K562 (cell line): ENCODE results near the gene EIPR1. TPM values are rescaled to one million over a fixed set of nuclear protein-coding genes. Genes with fewer than 3 reads are reported as not detected.
A peak's percentile ranks its signal among the peaks of the same experiment; 100 is the strongest.

Source experiments
- ATAC-seq: fragments of 200-7000 bp; cut with Tn5 transposase; 3 replicates; pipeline ENCODE4 v1.9.1; 2020; ENCODE audit warnings: moderate library complexity
- Bru-seq: library from RNA; stranded (reverse); fragments of 400-500 nt; gene quantifications from one replicate; lab custom pipeline; 2021; lab: Mats Ljungman, UMichigan
- BruChase-seq, 2 experiments: library from RNA; stranded (reverse); fragments of 400-500 nt; gene quantifications; one replicate each; lab custom pipeline; 2021; lab: Mats Ljungman, UMichigan
- BruUV-seq: library from RNA; stranded (reverse); fragments of 400-500 nt; replicated peaks from 2 replicates; lab custom pipeline; 2021; lab: Mats Ljungman, UMichigan
- CTCF ChIA-PET: fragments of 300-600 bp; formaldehyde crosslinking; extraction: SDS; loops from one replicate; lab custom pipeline; 2021; ENCODE audit warnings: low intra/inter-chr PET ratio; lab: Yijun Ruan, JAX
- POLR2A ChIA-PET: fragments of 300-600, 350-650 bp; sonication (Branson Sonifier 250); formaldehyde crosslinking; extraction: SDS; loops from one replicate; lab custom pipeline; 2021; ENCODE audit warnings: antibody characterized with exemption, inconsistent platforms; lab: Yijun Ruan, JAX
- DNase-seq, 4 experiments: peaks; one replicate each; pipeline versions ENCODE4 v3.0.0 to v3.0.0-alpha.2; 2011 to 2018; ENCODE audit warnings: low spot score in 3 of 4, mixed read lengths in 3 of 4; ENCODE audit errors: extremely low read depth in 1 of 4
- FAIRE-seq: peaks from 2 replicates; lab custom pipeline; 2011; peaks lifted over from hg19 to GRCh38; lab: Jason Lieb, UNC
- H2AFZ ChIP-seq: 2 replicates; pipeline ENCODE4 v1.6.0; 2011; ENCODE audit warnings: low read depth, low read length, control low read depth, inconsistent platforms
- H3K27ac ChIP-seq: fragments of 200-600 bp; 3 replicates; pipeline ENCODE4 v1.8.0; 2011; ENCODE audit warnings: low read depth, mild to moderate bottlenecking, control low read depth, inconsistent platforms, low read length, moderate library complexity, mixed read lengths; ENCODE audit errors: extremely low read depth
- H3K27me3 ChIP-seq, 2 experiments: fragments of 300-600 bp in 1 of 2; 2 replicates in 1 of 2; 3 replicates in 1 of 2; pipeline versions ENCODE4 v1.6.0 to v1.8.0; 2011; ENCODE audit warnings: inconsistent platforms in 2 of 2, low read length in 2 of 2, mild to moderate bottlenecking in 1 of 2, mixed read lengths in 1 of 2, moderate library complexity in 1 of 2; ENCODE audit not compliant: control insufficient read depth in 2 of 2, insufficient read depth in 2 of 2
- H3K36me3 ChIP-seq: fragments of 300-600 bp; 3 replicates; pipeline ENCODE4 v1.8.0; 2011; ENCODE audit warnings: mild to moderate bottlenecking, low read length, inconsistent platforms; ENCODE audit not compliant: control insufficient read depth, insufficient read depth
- H3K4me1 ChIP-seq, 2 experiments: fragments of 200-600 bp in 1 of 2; replicated peaks in 1 of 2; 2 replicates in 1 of 2; 3 replicates in 1 of 2; pipeline versions ENCODE4 v1.5.1 to v1.8.0; 2011; ENCODE audit warnings: inconsistent platforms in 2 of 2, low read length in 2 of 2, mild to moderate bottlenecking in 1 of 2, mixed read lengths in 1 of 2, moderate library complexity in 1 of 2; ENCODE audit not compliant: control insufficient read depth in 2 of 2, insufficient read depth in 2 of 2
- H3K4me2 ChIP-seq: 2 replicates; pipeline ENCODE4 v1.6.1; 2011; ENCODE audit warnings: low read length, control low read depth, inconsistent platforms, mixed read lengths; ENCODE audit not compliant: insufficient read depth
- H3K4me3 ChIP-seq: fragments of 200-600 bp; sonication (generic), shearing (Covaris generic); 2 replicates; pipeline ENCODE4 v1.5.1; 2016; ENCODE audit warnings: control low read depth, inconsistent platforms
- H3K79me2 ChIP-seq: fragments of 200-600 bp; 3 replicates; pipeline ENCODE4 v1.8.0; 2011; ENCODE audit warnings: low read length, inconsistent platforms; ENCODE audit not compliant: control insufficient read depth, insufficient read depth
- H3K9ac ChIP-seq, 2 experiments: 2 replicates each; pipeline versions ENCODE4 v1.6.0 to v1.6.1; 2011; ENCODE audit warnings: low read depth in 2 of 2, low read length in 2 of 2, control low read depth in 1 of 2, inconsistent platforms in 1 of 2, mild to moderate bottlenecking in 1 of 2, mixed read lengths in 1 of 2; ENCODE audit not compliant: insufficient read depth in 1 of 2
- H3K9me1 ChIP-seq: one replicate; pipeline ENCODE4 v1.6.0; 2011; ENCODE audit warnings: inconsistent platforms, mild to moderate bottlenecking, low read length, moderate library complexity; ENCODE audit not compliant: control insufficient read depth, insufficient read depth
- H3K9me3 ChIP-seq: replicated peaks from 2 replicates; pipeline ENCODE4 v1.5.1; 2011; ENCODE audit warnings: low read depth, low read length, inconsistent platforms; ENCODE audit not compliant: control insufficient read depth, insufficient read depth
- H4K20me1 ChIP-seq: replicated peaks from 2 replicates; pipeline ENCODE4 v1.6.1; 2011; ENCODE audit warnings: low read length, inconsistent platforms, mixed read lengths; ENCODE audit not compliant: control insufficient read depth, insufficient read depth
- ARID1B ChIP-seq: fragments of 450-650 bp; IDR thresholded peaks from 2 replicates; pipeline ENCODE4 v1.6.1; 2016; ENCODE audit warnings: antibody characterized with exemption, mild to moderate bottlenecking, inconsistent platforms
- DPF2 ChIP-seq: fragments of 450-650 bp; IDR thresholded peaks from 2 replicates; pipeline ENCODE4 v1.6.1; 2016
- U2AF1 ChIP-seq: fragments of 200-400 bp; formaldehyde crosslinking; optimal IDR thresholded peaks from 2 replicates; pipeline ENCODE3; 2017; ENCODE audit warnings: mild to moderate bottlenecking, low read depth, low read length, moderate library complexity
- ZNF140 ChIP-seq: fragments of 250-450 bp; sonication (Bioruptor Pico); IDR thresholded peaks from 2 replicates; pipeline ENCODE4 v1.8.0; 2021; ENCODE audit warnings: moderate library complexity, mild to moderate bottlenecking, inconsistent platforms
- ZNF518B ChIP-seq: fragments of 250-450 bp; sonication (Bioruptor Pico); IDR thresholded peaks from 2 replicates; pipeline ENCODE4 v1.5.0; 2021; ENCODE audit warnings: mild to moderate bottlenecking, moderate library complexity
- ZNF589 ChIP-seq: fragments of 200-800 bp; sonication (Bioruptor generic); IDR thresholded peaks from 2 replicates; pipeline ENCODE4 v1.6.1; 2016; ENCODE audit warnings: low read depth, missing genetic modification characterization, missing compliant biosample characterization
- ZSCAN29 ChIP-seq: fragments of 450-650 bp; IDR thresholded peaks from 2 replicates; pipeline ENCODE4 v1.6.1; 2017
- WGBS: fragments of 100-300 bp; shearing (Covaris generic); methylation state at CpG from one replicate; pipeline ENCODE4 v1.1.6; 2016; ENCODE audit warnings: low coverage, mixed read lengths; ENCODE audit not compliant: insufficient coverage; ENCODE audit errors: missing lambda C conversion rate; 5-methylcytosine and 5-hydroxymethylcytosine counted together
- in situ Hi-C: fragments of 300-500 bp; cut with MboI; formaldehyde crosslinking; loops from 4 replicates; pipeline ENCODE4 v1.15.0; 2018; ENCODE audit warnings: inconsistent platforms, mixed read lengths
- intact Hi-C: fragments of 100-400 bp; cut with micrococcal nuclease; formaldehyde crosslinking; loops from 2 replicates; pipeline ENCODE4 v1.14.2; 2022
- long read RNA-seq, 3 experiments: library from polyadenylated mRNA in 2 of 3; library from RNA in 1 of 3; unstranded in 2 of 3; stranded (forward) in 1 of 3; transcript quantifications; one replicate each; pipeline ENCODE4 v2.0.0, GENCODE V29; 2019 to 2022
- polyA minus RNA-seq, 3 experiments: library from RNA; depleted of rRNA, polyadenylated mRNA; stranded (reverse); fragments of >200 nt; gene quantifications; 2 replicates each; pipeline ENCODE4 v1.2.3, GENCODE V29; 2011
- polyA plus RNA-seq, 8 experiments: library from polyadenylated mRNA; depleted of rRNA in 4 of 8; stranded (reverse) in 5 of 8; unstranded in 3 of 8; fragments of >200 nt; fragmentation: Nextera tagmentation in 2 of 8; fragmentation: Illumina TruSeq in 1 of 8; extraction: Ambion mirVana in 2 of 8; extraction: Trizol in 1 of 8; gene quantifications; 2 replicates each; pipeline versions ENCODE4 v1.2.1 to v1.2.3, GENCODE V29; 2011 to 2014; ENCODE audit warnings: inconsistent platforms in 1 of 8, missing spikeins in 1 of 8
- total RNA-seq, 7 experiments: library from RNA; depleted of rRNA in 6 of 7; stranded (reverse); fragments of >200 nt in 6 of 7; fragmentation: Illumina TruSeq in 2 of 7; extraction: Trizol in 2 of 7; gene quantifications; 2 replicates each; pipeline versions ENCODE4 v1.2.1 to v1.2.3, GENCODE V29; 2011 to 2021; ENCODE audit warnings: low replicate concordance in 1 of 7
- TF ChIP-seq, protein P1 (sequence below): sonication (generic); IDR thresholded peaks from 2 replicates; pipeline ENCODE4 v1.6.1; 2016

The EIPR1 gene
- total RNA-seq (2011; cell fraction: chromatin; rRNA removed; ENCODE audit: low replicate concordance) = 45.9 and 69.6 TPM in 2 replicates
- total RNA-seq (2011; cell fraction: nucleolus; rRNA removed) = 47.4 and 54.2 TPM in 2 replicates
- 33.5 and 35.3 TPM in 2 replicates for total RNA-seq (2011; cell fraction: nucleoplasm; rRNA removed)
- total RNA-seq (2014; rRNA removed) (49.0 and 50.5 TPM in 2 replicates), total RNA-seq (2014; rRNA removed; fragmentation: Illumina TruSeq; extraction: Trizol) (19.7 and 23.9 TPM in 2 replicates), total RNA-seq (2015; rRNA removed; fragmentation: Illumina TruSeq; extraction: Trizol) (29.3 and 31.2 TPM in 2 replicates), total RNA-seq (2021) (34.1 and 35.9 TPM in 2 replicates), polyA plus RNA-seq (2011; rRNA removed) (52.0 and 54.4 TPM in 2 replicates), polyA plus RNA-seq (2014; fragmentation: Illumina TruSeq; extraction: Trizol) (36.4 and 40.6 TPM in 2 replicates), polyA plus RNA-seq (2014; fragmentation: Nextera tagmentation; extraction: Ambion mirVana) (10 to 100 TPM; 19.9 to 21.8 TPM), polyA plus RNA-seq (2014; rRNA removed) (44.9 and 46.1 TPM in 2 replicates), polyA minus RNA-seq (2011; rRNA and poly(A)+ RNA removed) (33.1 and 38.4 TPM in 2 replicates), Bru-seq, nascent RNA (percentile 72 among the genes with signal in this experiment), BruChase-seq, experiment 1, labeled RNA remaining after a 2-hour chase (percentile 72 among the genes with signal in this experiment), BruChase-seq, experiment 2, labeled RNA remaining after a 6-hour chase (percentile 69 among the genes with signal in this experiment)
- 57.5 and 76.0 TPM in 2 replicates for polyA plus RNA-seq (2011; cell fraction: cytosol; rRNA removed)
- polyA plus RNA-seq (2011; cell fraction: nucleus; rRNA removed) = 33.7 and 42.8 TPM in 2 replicates
- 31.8 and 33.5 TPM in 2 replicates for polyA plus RNA-seq (2012)
- 20.6 and 26.6 TPM in 2 replicates for polyA minus RNA-seq (2011; cell fraction: cytosol; rRNA and poly(A)+ RNA removed)
- polyA minus RNA-seq (2011; cell fraction: nucleus; rRNA and poly(A)+ RNA removed) = 31.5 and 49.3 TPM in 2 replicates
- long read RNA-seq, experiment 1, transcript EIPR1-202 (10 exons, 1,795 nt) = minor isoform, 6 of 183 reads
- long read RNA-seq, experiment 1, transcript EIPR1-201 (9 exons, 1,766 nt) = major isoform, 98 of 183 reads
- long read RNA-seq, experiment 1, partial matches to known transcripts = 9 of 183 reads
- long read RNA-seq, experiment 1, other reads (novel, unspliced or antisense) = 67 of 183 reads
- long read RNA-seq, experiment 2, transcript EIPR1-201 (9 exons, 1,766 nt) = major isoform, 32 of 41 reads
- long read RNA-seq, experiment 2, partial matches to known transcripts = 3 of 41 reads
- long read RNA-seq, experiment 2, other reads (novel, unspliced or antisense) = 6 of 41 reads
- long read RNA-seq, experiment 3, transcript EIPR1-201 (9 exons, 1,766 nt) = major isoform, 63 of 79 reads
- long read RNA-seq, experiment 3, partial matches to known transcripts = 3 of 79 reads
- long read RNA-seq, experiment 3, other reads (novel, unspliced or antisense) = 10 of 79 reads

DNA sequence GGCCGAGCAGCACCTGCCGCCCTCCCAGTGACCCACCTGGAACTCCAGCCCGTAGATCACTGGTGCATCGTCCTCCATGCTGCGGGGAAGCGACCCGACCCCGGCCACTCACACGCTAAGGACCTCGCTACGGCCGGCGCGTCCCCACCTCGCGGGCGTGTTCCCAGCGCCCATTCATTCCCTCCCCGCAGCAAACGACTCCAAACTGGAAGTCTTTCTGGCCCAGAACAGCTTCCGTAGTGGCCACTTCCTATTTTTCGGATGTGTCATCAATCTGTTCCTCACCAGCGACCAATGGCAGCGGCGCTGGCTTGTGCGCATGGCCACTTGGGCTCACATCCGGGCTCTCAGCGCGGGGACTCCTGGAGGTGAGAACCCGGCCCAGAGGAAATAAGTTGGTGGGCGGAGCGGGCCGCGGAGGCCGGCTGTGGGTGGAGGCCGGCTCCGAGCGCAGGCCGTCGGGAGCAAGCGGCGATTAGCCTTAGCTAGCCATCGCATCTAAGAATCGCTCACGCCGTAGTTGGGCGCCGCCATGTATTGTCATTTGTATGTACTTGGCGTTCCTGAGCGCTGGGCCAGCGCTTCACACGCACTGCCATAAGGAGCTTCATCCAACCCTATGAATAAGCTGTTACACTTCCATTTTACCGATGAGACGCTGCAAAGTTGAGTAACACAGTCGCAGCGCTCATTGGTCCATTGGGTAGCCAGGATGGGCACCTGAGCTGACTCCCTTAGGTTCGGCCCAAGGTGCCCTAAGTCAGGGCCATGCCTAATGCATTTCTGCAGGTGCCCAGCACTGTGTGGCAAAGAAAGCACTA is at the start of gene EIPR1:
Gene EIPR1, minus strand, starts transcription at position 207 of the 821 bp plus-strand sequence. Its CDS starts 129 bp downstream, at position 78.
- H3K4me3 ChIP-seq = peak within 1 kb of the TSS; percentile 88
- H3K79me2 ChIP-seq = peaks cover 64% of the 10 kb centered on the region
- H3K27me3 ChIP-seq = no peaks in the 10 kb centered on the region
- H3K9ac ChIP-seq = peak within 1 kb of the TSS; percentile 82 to 93
- in situ Hi-C loops (no loop called here), intact Hi-C loops (loop anchor here (2.0 kb wide), 1 partner anchor 197 kb away; the partner anchor contains the start of gene RPS7)
- CTCF ChIA-PET = no interaction called here
- no peaks in the 10 kb centered on the region for H3K9me1 ChIP-seq
- FAIRE-seq = peak; percentile 94
- H2AFZ ChIP-seq = peak within 1 kb of the TSS; percentile 93
- H3K4me1 ChIP-seq = peaks cover 17 to 29% of the 10 kb centered on the region in 2 experiments
- peaks cover 27% of the 10 kb centered on the region; the same call in 2 of the 3 replicates for H3K36me3 ChIP-seq
- H4K20me1 ChIP-seq = no peaks in the 10 kb centered on the region
- peak within 1 kb of the TSS; percentile 99 for H3K4me2 ChIP-seq
- peak within 1 kb of the TSS; percentile 89 for H3K27ac ChIP-seq
- BruUV-seq = no TSS peak
- WGBS = 2% methylated on average over 57 of the region's 57 CpGs
- POLR2A ChIA-PET = interaction anchor here (0.6 to 1.8 kb wide), 10 partner anchors 9 to 284 kb away, joined by 3 to 6 read pairs (median 3); no protein-coding TSS in a partner anchor
- DNase-seq = peak; percentile 94 to 99 (median 95)
- no peaks in the 10 kb centered on the region for H3K9me3 ChIP-seq
- peak; percentile 91 for ATAC-seq
- TF ChIP-seq ZSCAN29 = no peak
- TF ChIP-seq ZNF589 (CRISPR knock-in tag) = no peak
- no peak for TF ChIP-seq ZNF518B
- TF ChIP-seq, protein P1, sequence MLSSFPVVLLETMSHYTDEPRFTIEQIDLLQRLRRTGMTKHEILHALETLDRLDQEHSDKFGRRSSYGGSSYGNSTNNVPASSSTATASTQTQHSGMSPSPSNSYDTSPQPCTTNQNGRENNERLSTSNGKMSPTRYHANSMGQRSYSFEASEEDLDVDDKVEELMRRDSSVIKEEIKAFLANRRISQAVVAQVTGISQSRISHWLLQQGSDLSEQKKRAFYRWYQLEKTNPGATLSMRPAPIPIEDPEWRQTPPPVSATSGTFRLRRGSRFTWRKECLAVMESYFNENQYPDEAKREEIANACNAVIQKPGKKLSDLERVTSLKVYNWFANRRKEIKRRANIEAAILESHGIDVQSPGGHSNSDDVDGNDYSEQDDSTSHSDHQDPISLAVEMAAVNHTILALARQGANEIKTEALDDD = no peak; the same call in 1 of the 2 replicates
- peak; percentile 5 for TF ChIP-seq U2AF1
- TF ChIP-seq ARID1B = no peak
- TF ChIP-seq ZNF140 (CRISPR knock-in tag) = no peak
- no peak for TF ChIP-seq DPF2
